Osteoblast (primary cell): ENCODE data around the gene NRDE2. TPM values are rescaled to one million over a fixed set of nuclear protein-coding genes. Genes with fewer than 3 reads are reported as not detected.

Experiments
- DNase-seq: peaks from one replicate; pipeline ENCODE4 v3.0.0; 2011; ENCODE audit warnings: low spot score, mixed read lengths; ENCODE audit not compliant: insufficient read length; ENCODE audit errors: missing footprints
- H2AFZ ChIP-seq: 2 replicates; pipeline ENCODE4 v1.6.0; 2011; ENCODE audit warnings: mild to moderate bottlenecking, low read length
- H3K27ac ChIP-seq: 2 replicates; pipeline ENCODE4 v1.5.1; 2011; ENCODE audit warnings: mild to moderate bottlenecking, low read depth, low read length, moderate library complexity
- H3K27me3 ChIP-seq: 2 replicates; pipeline ENCODE4 v1.6.0; 2012; ENCODE audit warnings: mild to moderate bottlenecking, control low read depth, inconsistent platforms, low read length, moderate library complexity; ENCODE audit not compliant: insufficient read depth
- H3K36me3 ChIP-seq: 2 replicates; pipeline ENCODE4 v1.5.1; 2011; ENCODE audit warnings: mild to moderate bottlenecking, low read length, control low read depth, moderate library complexity; ENCODE audit not compliant: insufficient read depth
- H3K4me1 ChIP-seq: 2 replicates; pipeline ENCODE4 v1.5.1; 2011; ENCODE audit warnings: mild to moderate bottlenecking, low read length, control low read depth, moderate library complexity; ENCODE audit not compliant: insufficient read depth
- H3K4me2 ChIP-seq: 2 replicates; pipeline ENCODE4 v1.6.0; 2011; ENCODE audit warnings: mild to moderate bottlenecking, low read length; ENCODE audit not compliant: insufficient read depth
- H3K4me3 ChIP-seq: fragments of 200-600 bp; sonication (generic); 3 replicates; pipeline ENCODE4 v1.5.1; 2012; ENCODE audit warnings: mild to moderate bottlenecking, low read length, inconsistent platforms; ENCODE audit not compliant: insufficient read depth
- H3K79me2 ChIP-seq: 2 replicates; pipeline ENCODE4 v1.6.0; 2012; ENCODE audit warnings: mild to moderate bottlenecking, low read length, control low read depth, inconsistent platforms; ENCODE audit not compliant: insufficient read depth
- H3K9me3 ChIP-seq: 2 replicates; pipeline ENCODE4 v1.5.1; 2011; ENCODE audit warnings: low read depth, low read length, control low read depth
- H4K20me1 ChIP-seq: 2 replicates; pipeline ENCODE4 v1.6.0; 2012; ENCODE audit warnings: mild to moderate bottlenecking, low read length, control low read depth; ENCODE audit not compliant: insufficient read depth
- CTCF ChIP-seq: IDR thresholded peaks from 2 replicates; pipeline ENCODE4 v1.5.1; 2011; ENCODE audit warnings: mild to moderate bottlenecking, low read depth, low read length, moderate library complexity; ENCODE audit errors: extremely low read depth
- total RNA-seq: library from RNA; depleted of rRNA; stranded (reverse); fragments of >200 nt; gene quantifications from 2 replicates; pipeline ENCODE4 v1.2.3, GENCODE V29; 2012

NRDE2 gene
- total RNA-seq, 1 donor = 11.2 TPM

GRCh38 chr14:90321891-90322290 lies 9.8 kb downstream of the NRDE2 start:
- Histone ChIP-seq H4K20me1 (no peaks in the 10 kb centered on the region), H3K4me2 (no peak overlapping the region), H3K9me3 (no peaks in the 10 kb centered on the region), H3K4me3 (no peak overlapping the region), H3K27ac (no peak overlapping the region), H2AFZ (no peak overlapping the region), H3K27me3 (no peaks in the 10 kb centered on the region), H3K4me1 (no peaks in the 10 kb centered on the region), H3K36me3 (no peaks in the 10 kb centered on the region), H3K79me2 (peaks cover 51% of the 10 kb centered on the region)
- no peak for DNase-seq
- no peak for TF ChIP-seq CTCF

GRCh38 chr14:90319634-90320541 lies 11.9 kb downstream of the NRDE2 start:
- H3K36me3 ChIP-seq = peaks cover 11% of the 10 kb centered on the region
- peaks cover 35% of the 10 kb centered on the region for H3K79me2 ChIP-seq
- H3K27me3 ChIP-seq = no peaks in the 10 kb centered on the region
- DNase-seq = no peak
- no peaks in the 10 kb centered on the region for H3K4me1 ChIP-seq
- H3K4me2 ChIP-seq = no peak overlapping the region
- no peak overlapping the region for H3K4me3 ChIP-seq
- no peak overlapping the region for H2AFZ ChIP-seq
- H3K27ac ChIP-seq = no peak overlapping the region
- TF ChIP-seq CTCF = no peak
- H3K9me3 ChIP-seq = no peaks in the 10 kb centered on the region
- no peaks in the 10 kb centered on the region for H4K20me1 ChIP-seq

GRCh38 chr14:90319173-90319572 lies 12.6 kb downstream of the NRDE2 start:
- Histone ChIP-seq H3K4me1 (no peaks in the 10 kb centered on the region), H2AFZ (no peak overlapping the region), H3K36me3 (peaks cover 13% of the 10 kb centered on the region), H3K79me2 (peaks cover 29% of the 10 kb centered on the region), H3K4me3 (no peak overlapping the region), H3K27ac (no peak overlapping the region), H3K9me3 (no peaks in the 10 kb centered on the region), H3K27me3 (no peaks in the 10 kb centered on the region), H3K4me2 (no peak overlapping the region), H4K20me1 (no peaks in the 10 kb centered on the region)
- no peak for TF ChIP-seq CTCF
- peak; percentile 73 for DNase-seq

GRCh38 chr14:90318016-90318415 lies 13.7 kb downstream of the NRDE2 start:
- Histone ChIP-seq H3K36me3 (peaks cover 21% of the 10 kb centered on the region), H3K27me3 (no peaks in the 10 kb centered on the region), H2AFZ (no peak overlapping the region), H4K20me1 (no peaks in the 10 kb centered on the region), H3K4me1 (no peaks in the 10 kb centered on the region), H3K79me2 (peaks cover 21% of the 10 kb centered on the region), H3K4me3 (no peak overlapping the region), H3K27ac (no peak overlapping the region), H3K4me2 (no peak overlapping the region), H3K9me3 (no peaks in the 10 kb centered on the region)
- TF ChIP-seq CTCF = no peak
- DNase-seq = no peak
